ENCODE measurements around the gene ZBTB21.

GRCh38 chr21:41977034-41977950 lies 32.9 kb downstream of the ZBTB21 start:
- TF ChIP-seq POLR2A (IDR thresholded peaks at IDR 0.05) (no peak), CTCF (IDR thresholded peaks at IDR 0.05) (no peak), EP300 (IDR thresholded peaks at IDR 0.05) (no peak), POLR2AphosphoS5 (IDR thresholded peaks at IDR 0.05) (no peak)

Measured in upper lobe of left lung (tissue), 4 donors.